Duodenal mucosa (tissue), 2 donors: Measurements from ENCODE around the gene PRCC.

Experiments
- H3K27ac ChIP-seq: one replicate; pipeline ENCODE4 v1.7.0; 2013; ENCODE audit warnings: low read depth, low read length
- H3K27me3 ChIP-seq, 2 donors: one replicate each; pipeline ENCODE4 v1.7.0; 2013; ENCODE audit warnings: low read length in 2 of 2, control low read depth in 1 of 2; ENCODE audit not compliant: insufficient read depth in 2 of 2, control insufficient read depth in 1 of 2
- H3K36me3 ChIP-seq, 2 donors: one replicate each; pipeline ENCODE4 v1.7.0; 2013; ENCODE audit warnings: low read length in 2 of 2, control low read depth in 1 of 2; ENCODE audit not compliant: insufficient read depth in 2 of 2, control insufficient read depth in 1 of 2
- H3K4me1 ChIP-seq, 2 donors: one replicate each; pipeline ENCODE4 v1.7.0; 2013; ENCODE audit warnings: low read length in 2 of 2, control low read depth in 1 of 2; ENCODE audit not compliant: insufficient read depth in 2 of 2, control insufficient read depth in 1 of 2
- H3K4me3 ChIP-seq, 2 donors: one replicate each; pipeline ENCODE4 v1.7.0; 2013; ENCODE audit warnings: low read length in 2 of 2, low read depth in 1 of 2
- H3K9ac ChIP-seq, 2 donors: one replicate each; pipeline ENCODE4 v1.7.0; 2013; ENCODE audit warnings: low read length in 2 of 2, low read depth in 1 of 2
- H3K9me3 ChIP-seq, 2 donors: one replicate each; pipeline ENCODE4 v1.7.0; 2013; ENCODE audit warnings: low read length in 2 of 2, control low read depth in 1 of 2; ENCODE audit not compliant: control insufficient read depth in 1 of 2

The PRCC gene

DNA sequence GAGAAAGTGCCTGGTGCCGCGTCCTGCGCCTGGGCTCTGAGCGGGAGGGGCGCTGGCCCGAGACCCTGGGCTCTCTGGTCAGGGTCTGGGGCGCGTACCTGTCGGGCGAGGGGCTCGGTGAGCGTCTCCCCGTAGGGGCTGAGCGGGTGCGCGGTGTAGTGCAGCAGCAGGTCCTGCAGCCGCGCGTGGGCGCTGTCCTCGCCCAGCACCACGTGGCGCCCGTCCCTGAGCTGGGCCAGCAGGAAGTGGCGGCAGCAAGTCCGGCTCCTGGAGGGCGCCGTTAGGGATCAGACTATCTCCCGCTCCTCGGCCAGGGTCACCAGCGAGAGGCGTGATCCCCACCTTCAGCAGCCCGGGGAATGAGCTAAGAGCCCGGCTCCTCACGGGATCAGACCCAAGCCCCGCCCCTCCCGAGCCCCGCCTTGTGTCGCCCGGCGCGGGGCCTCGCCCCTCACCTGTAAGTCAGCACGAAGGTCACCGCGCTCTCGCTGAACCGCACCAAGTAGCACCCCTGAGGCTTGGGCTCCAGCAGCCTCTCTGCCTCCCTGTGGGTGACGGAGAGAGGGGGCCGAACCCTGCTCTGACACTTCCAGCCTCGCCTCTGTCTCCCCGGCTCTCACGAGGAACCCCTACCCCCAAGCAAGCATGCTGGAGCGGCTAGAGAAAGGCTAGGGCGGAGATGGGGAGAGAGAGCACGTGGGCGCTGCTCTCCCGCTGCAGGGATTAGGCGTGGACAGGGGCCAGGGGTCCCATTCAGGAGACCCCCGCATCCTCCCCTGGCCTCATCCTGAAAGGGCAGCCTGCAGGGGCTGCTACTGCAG lies 46.6 kb downstream of the PRCC start:
- H3K9me3 ChIP-seq = no peaks in the 10 kb centered on the region
- no peaks in the 10 kb centered on the region for H3K27me3 ChIP-seq
- no peak overlapping the region for H3K27ac ChIP-seq
- H3K36me3 ChIP-seq = no peaks in the 10 kb centered on the region
- peak overlapping the region; percentile 62 to 72 for H3K4me3 ChIP-seq
- peak overlapping the region; percentile 45 to 72 for H3K9ac ChIP-seq
- peaks cover 19 to 24% of the 10 kb centered on the region in 2 donors for H3K4me1 ChIP-seq

DNA sequence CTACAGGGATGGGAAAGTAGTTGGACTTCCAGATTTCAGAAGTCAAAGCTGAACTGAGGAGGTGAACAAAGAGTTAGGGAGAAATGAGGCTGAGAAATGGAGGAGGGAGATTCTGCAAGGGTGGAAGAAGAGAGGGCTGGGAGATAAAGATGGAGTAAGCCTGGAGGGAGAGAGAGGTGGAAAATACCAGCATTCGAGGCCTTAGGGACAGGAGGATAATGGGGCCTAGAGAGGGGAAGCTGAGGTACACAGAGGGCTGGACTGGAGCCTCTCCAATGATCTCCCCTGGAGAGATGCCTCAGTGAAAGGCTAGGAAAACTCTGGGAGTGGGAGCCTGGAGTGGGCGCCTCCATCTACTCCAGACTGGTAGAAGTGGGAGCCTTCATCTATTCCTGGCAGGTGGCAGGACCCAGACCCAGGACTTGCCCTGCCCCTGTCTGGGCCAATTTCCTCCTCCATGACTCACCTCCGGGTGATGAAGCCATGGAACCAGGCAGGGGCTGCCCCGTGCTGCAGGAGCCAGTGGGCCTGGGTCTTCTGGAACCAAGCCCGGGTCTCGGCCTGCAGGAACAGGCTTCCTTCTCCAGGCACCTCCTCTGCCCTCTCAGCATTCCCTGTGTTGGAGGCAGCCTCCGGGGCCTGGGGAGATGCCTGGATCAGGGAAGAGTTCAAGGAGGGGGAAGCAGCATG lies 47.4 kb downstream of the PRCC start:
- no peaks in the 10 kb centered on the region for H3K27me3 ChIP-seq
- peaks cover 19 to 24% of the 10 kb centered on the region in 2 donors for H3K4me1 ChIP-seq
- peak overlapping the region in 1 of 2 donors; percentile 72 for H3K9ac ChIP-seq
- H3K4me3 ChIP-seq = peak overlapping the region; percentile 62 to 72
- H3K27ac ChIP-seq = no peak overlapping the region
- no peaks in the 10 kb centered on the region for H3K36me3 ChIP-seq
- H3K9me3 ChIP-seq = no peaks in the 10 kb centered on the region

DNA sequence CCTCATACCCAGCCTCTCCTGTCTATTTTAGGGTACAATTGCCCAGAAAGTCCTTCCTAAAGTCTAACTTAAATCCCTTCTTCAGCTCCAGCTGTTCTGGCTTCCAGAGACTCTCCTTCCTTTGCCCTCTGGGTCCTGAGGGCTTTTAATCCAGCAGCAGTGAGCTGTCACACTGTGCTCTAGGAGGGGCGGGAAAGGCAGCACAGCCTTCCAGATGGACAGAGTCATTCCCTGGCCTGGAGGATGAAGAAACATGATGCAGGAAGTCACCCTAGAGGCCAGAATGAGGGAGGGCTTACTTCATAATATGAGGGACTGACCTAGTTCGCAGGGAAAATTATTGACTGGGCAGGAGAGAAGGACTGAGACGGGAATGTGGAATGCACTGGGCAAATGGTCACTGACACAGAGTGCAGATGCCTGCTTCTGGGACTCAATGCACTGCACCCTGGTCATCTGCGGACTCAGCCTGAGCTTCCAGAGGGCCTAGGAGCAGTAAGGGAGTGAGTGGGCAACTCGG lies 48.0 kb downstream of the PRCC start:
- Histone ChIP-seq H3K27ac (no peak overlapping the region), H3K9ac (peak overlapping the region; percentile 57 to 74), H3K27me3 (no peaks in the 10 kb centered on the region), H3K36me3 (no peaks in the 10 kb centered on the region), H3K4me1 (peaks cover 19 to 24% of the 10 kb centered on the region in 2 donors), H3K4me3 (peak overlapping the region; percentile 57 to 63), H3K9me3 (no peaks in the 10 kb centered on the region)

DNA sequence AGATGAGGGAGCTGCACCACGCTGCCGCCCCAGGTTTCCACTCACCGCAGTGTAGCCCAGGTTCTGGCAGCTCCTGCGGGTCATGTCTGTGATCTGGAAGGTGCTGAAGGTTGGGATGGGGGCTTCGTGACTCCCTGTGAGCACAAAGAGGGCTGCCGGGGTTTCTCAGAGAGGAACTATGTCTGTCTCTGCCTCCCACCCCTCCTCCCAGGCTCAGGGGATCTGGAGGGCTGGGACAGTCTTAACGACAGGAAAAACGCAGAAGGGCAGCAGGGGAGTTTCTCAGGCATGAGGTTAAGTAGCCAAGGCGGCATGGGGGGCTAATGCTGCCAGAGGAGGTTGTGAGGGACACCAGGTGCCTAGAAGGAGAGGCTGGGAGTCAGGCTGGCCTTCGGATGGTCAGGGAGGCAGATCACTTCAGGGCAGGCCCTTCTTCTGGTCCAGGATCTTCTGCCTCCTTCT lies 48.7 kb downstream of the PRCC start:
- peak overlapping the region; percentile 44 for H3K27ac ChIP-seq
- peaks cover 19 to 24% of the 10 kb centered on the region in 2 donors for H3K4me1 ChIP-seq
- H3K27me3 ChIP-seq = no peaks in the 10 kb centered on the region
- peak overlapping the region; percentile 57 to 63 for H3K4me3 ChIP-seq
- no peaks in the 10 kb centered on the region for H3K36me3 ChIP-seq
- H3K9ac ChIP-seq = peak overlapping the region; percentile 57 to 74
- H3K9me3 ChIP-seq = no peaks in the 10 kb centered on the region

DNA sequence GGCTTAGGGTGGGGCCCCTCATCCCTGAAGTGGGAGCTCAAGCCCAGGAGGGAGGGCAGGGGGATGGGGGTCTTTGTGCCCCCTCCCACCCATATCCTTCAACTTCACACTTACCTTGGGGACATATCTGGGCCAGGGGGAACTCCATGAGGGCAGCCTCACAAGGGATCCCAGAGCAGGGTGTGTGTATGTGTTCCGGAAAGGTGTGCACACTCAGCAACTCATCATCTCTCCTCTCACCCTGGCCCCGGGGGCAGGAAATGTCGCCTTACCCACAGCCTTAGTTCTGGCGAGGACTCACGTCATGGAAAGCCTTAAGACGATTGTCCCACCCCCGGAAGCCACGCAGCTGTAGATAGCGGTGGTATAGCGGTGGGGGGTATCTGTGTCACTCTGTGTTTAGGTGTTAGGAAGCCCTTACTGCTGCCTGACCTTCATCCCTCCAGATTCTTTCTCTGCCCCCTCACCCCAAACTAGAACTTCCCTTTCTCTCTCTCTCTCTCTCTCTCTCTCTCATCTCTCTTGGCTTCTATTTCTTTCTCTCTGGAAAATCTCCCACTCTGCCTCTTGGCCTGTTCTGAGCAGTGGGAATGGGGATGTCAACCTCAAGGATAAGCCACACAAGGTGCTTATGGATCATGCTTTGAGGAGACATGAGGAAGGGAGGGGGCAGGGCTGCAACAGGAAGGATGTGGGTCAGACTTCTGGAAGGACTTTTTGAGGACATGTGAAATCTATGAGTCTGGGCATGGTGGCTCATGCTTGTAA lies 49.4 kb downstream of the PRCC start, which contains the start of gene SH2D2A:
Gene SH2D2A (minus strand): TSS at position 288 of the 768 bp plus-strand sequence. CDS start 140 bp downstream, at position 148.
- no peaks in the 10 kb centered on the region for H3K9me3 ChIP-seq
- H3K27ac ChIP-seq = peak within 1 kb of the TSS; percentile 63
- H3K9ac ChIP-seq = peak within 1 kb of the TSS; percentile 57 to 74
- H3K36me3 ChIP-seq = no peaks in the 10 kb centered on the region
- peaks cover 0 to 4% of the 10 kb centered on the region in 2 donors for H3K27me3 ChIP-seq
- H3K4me1 ChIP-seq = peaks cover 19 to 24% of the 10 kb centered on the region in 2 donors
- H3K4me3 ChIP-seq = peak within 1 kb of the TSS; percentile 57 to 63

DNA sequence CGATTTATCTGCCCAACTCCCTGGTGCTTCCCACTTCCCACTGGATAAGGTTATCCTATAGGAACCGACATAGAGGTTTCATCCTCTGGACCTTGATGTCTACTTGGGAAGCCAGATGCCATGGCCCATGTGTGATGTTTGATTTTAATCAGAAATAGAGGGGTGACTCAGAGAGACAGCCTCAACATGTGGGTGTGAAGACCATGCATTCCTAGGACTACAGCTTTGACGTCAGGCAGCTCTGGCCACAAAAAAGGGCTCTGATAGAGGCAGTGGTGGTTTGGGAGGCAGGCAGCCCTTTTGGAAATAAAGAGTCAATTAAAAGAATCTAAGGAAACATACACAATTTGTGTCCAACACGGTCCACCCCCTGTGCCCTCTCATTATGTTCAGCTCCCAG lies 54.5 kb downstream of the PRCC start:
- H3K9me3 ChIP-seq = no peaks in the 10 kb centered on the region
- H3K27me3 ChIP-seq = peaks cover 0 to 5% of the 10 kb centered on the region in 2 donors
- H3K36me3 ChIP-seq = no peaks in the 10 kb centered on the region
- H3K27ac ChIP-seq = no peak overlapping the region
- no peak overlapping the region for H3K9ac ChIP-seq
- H3K4me3 ChIP-seq = no peak overlapping the region
- H3K4me1 ChIP-seq = peaks cover 0 to 3% of the 10 kb centered on the region in 2 donors

DNA sequence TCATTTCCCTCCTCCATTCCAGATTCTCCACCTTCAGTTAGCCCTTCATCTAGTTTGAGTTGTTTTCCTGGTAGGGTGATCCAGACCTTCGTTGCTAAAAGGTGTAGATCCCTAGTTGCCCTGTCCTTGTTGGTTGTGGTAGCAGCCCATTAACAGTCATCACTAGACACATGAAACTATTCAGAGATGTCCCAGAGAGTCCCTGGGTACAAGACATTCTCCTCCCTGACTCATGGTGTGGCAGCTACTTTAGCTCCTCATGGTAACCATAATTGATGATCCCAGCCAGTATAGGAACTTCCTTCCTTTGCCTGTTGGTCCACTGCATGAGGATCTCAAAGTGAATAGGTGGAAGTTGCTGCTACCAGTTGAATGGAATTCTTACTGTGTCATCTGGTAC lies 55.3 kb downstream of the PRCC start:
- Histone ChIP-seq H3K27me3 (peaks cover 0 to 5% of the 10 kb centered on the region in 2 donors), H3K9me3 (no peaks in the 10 kb centered on the region), H3K9ac (no peak overlapping the region), H3K27ac (no peak overlapping the region), H3K4me1 (no peaks in the 10 kb centered on the region), H3K4me3 (no peak overlapping the region), H3K36me3 (no peaks in the 10 kb centered on the region)

DNA sequence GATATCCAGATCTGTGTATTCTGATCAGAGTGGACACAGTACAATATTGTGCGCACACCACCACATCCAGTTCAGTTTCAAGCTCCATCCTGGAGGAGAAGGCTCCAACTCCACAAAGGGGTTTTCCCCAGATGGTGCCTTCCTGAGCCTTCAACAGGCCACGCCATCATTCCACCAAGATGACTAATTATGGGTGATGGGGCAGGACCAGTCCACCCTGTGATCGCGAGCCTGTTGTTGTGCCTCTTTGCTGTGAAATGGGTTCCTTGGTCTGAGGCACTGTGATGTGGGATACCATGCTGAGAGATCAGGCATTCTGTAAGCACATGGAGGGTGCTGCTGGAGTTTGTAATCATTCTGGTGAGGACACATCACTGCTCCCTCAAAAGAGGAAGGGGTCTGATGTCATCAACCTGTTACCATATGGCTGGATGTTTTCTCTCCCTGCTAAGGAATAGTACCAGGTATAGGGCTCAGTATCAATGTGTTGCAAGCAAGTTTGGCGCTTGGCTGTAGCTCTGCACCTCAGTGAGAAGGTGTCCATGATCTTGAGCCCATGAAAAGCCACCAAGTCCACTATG lies 56.0 kb downstream of the PRCC start:
- Histone ChIP-seq H3K4me1 (no peaks in the 10 kb centered on the region), H3K9ac (no peak overlapping the region), H3K4me3 (no peak overlapping the region), H3K27me3 (peaks cover 0 to 5% of the 10 kb centered on the region in 2 donors), H3K27ac (no peak overlapping the region), H3K9me3 (no peaks in the 10 kb centered on the region), H3K36me3 (no peaks in the 10 kb centered on the region)

DNA sequence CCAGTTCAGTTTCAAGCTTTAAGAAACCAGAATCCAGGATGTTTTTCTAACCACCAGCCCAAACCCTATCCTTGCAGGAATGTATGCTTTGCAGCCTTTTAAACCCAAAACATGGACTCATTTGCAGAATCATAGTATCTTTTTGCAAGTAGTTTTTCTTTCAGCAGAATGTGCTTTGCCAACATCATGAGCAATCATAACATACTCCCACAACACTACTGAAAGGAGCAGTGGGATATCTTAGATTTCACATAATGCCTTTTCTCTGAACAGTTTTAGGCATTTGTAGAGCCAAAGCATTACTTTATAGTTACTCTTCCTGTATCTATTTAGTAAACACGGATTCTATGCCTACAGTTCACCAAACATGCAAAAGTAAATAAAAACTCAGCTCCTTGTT lies 59.3 kb downstream of the PRCC start:
- H3K27ac ChIP-seq = no peak overlapping the region
- no peak overlapping the region for H3K9ac ChIP-seq
- peaks cover 3 to 5% of the 10 kb centered on the region in 2 donors for H3K27me3 ChIP-seq
- no peaks in the 10 kb centered on the region for H3K36me3 ChIP-seq
- H3K4me3 ChIP-seq = no peak overlapping the region
- H3K4me1 ChIP-seq = no peaks in the 10 kb centered on the region
- H3K9me3 ChIP-seq = no peaks in the 10 kb centered on the region
